GM19324 (cell line): ENCODE measurements around the gene NOL6.
"Not testable (repeated sequence)": the region's sequence is repeated elsewhere in the genome, so short reads cannot be mapped to it uniquely, and the experiment has no call there.

Source experiments
- ATAC-seq: cut with Tn5 transposase; IDR thresholded peaks from one replicate; pipeline ENCODE4 v1.9.1; 2021; ENCODE audit warnings: mild to moderate bottlenecking, moderate library complexity; ENCODE audit not compliant: unreplicated experiment, low FRiP score

NOL6 gene

DNA sequence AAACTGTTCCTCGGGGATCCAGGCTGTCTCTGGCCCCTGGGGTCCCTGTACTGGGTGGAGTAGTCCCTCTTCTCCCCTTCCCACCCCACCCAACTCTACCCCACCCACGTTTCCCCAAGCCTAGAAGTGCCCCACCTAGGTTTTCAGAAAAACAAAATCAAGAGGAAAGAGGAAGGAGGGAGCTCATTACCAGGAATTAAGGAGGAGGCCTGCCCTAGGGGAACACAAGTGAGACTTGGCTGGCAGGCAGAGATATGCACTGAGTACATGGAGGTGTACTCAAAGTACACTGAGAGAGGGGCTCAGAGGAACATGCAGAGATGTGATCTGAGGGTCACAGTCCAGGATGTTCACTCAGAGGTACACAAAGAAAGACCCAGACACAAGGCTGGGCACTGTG is 36.5 kb downstream of the NOL6 start:
- ATAC-seq, result no peak

- no peak for ATAC-seq
Measured at GRCh38 chr9:33436445-33436844, 37.3 kb downstream of the NOL6 start.

DNA sequence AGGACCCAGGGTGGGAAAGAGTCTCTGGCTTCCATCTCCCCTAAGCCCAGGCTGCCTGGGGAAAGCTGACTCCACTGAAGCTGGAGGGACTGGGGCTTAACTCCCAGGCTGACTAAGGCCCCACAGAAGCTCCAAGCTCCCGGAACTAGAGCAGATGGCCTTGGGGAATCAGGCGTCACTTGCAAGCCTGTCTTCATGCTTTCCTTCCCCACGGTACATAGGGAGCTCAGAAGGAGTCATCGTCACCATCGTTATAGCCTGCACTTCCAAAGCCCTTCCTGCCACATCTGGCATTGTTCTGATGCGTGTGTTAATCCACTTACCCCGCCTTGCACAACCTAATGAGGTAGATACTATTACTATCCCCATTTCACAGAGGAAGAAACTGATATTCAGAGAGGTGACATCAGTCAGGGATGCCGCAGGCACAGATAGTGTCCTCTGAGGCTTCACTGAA is 37.9 kb downstream of the NOL6 start:
- no peak for ATAC-seq

GRCh38 chr9:33434317-33435105 is 39.2 kb downstream of the NOL6 start:
- ATAC-seq, result no peak

DNA sequence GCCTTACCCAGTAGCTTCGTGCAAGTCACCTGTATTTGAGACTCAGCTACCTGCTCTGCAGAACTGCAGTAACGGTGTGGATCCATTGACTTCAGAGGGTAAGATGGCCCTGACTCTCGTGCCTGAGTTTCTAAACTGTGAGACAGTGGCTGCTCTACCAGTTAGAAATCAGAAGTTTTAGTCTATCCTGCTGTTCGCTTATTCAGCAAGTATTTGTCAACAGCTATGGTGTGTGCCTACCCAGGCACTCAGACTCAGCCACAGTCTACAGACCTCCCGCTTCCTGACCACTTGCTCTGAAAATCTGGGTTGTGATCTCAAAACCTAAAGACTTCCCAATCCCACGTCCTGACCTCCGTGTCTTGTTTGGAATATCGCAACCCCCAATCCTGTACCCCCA is 39.9 kb downstream of the NOL6 start:
- no peak for ATAC-seq

DNA sequence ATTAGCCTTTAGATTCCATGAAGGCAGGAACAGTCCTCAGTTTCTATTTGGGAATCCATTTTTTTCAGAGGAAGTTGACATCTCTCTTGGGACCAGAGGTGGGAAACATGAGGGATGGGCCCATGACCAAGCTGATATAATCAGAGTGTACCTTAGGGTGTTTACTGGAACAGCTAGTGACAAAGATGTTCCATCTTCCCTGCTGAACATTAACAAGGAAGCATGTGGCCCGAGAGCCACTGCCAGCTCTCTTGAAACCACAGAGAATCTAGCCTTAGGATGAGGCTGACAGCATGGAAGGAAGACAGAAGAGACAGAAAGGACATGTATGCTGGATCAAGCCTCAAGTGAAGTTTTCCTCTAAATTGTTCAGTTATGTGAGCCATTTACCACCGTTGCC is 42.3 kb downstream of the NOL6 start:
- no peak for ATAC-seq

- ATAC-seq, result no peak
Measured at GRCh38 chr9:33430942-33431341, 42.8 kb downstream of the NOL6 start.

- ATAC-seq, result no peak
Measured at GRCh38 chr9:33429256-33429985, 44.3 kb downstream of the NOL6 start.

GRCh38 chr9:33426843-33427293 is 46.9 kb downstream of the NOL6 start:
- no peak for ATAC-seq

- no peak for ATAC-seq
Measured at GRCh38 chr9:33425128-33425533, 48.6 kb downstream of the NOL6 start.

DNA sequence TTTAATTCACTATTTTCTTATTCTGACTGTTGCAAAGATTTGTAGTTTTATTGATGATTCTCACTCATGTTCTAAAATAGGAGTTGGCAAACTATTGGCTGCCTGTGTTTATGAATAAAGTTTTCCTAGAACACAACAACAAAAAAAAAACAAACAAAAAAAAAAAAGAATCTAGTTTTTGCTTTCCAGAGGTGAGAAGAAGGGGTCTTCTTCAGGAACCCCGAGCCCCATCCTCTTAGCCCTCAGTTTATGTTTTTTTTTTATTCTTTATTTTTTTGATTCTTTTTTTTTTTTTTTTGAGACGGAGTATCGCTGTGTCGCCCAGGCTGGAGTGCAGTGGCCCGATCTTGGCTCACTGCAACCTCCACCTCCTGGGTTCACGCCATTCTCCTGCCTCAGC is 49.2 kb downstream of the NOL6 start:
- not testable (repeated sequence) for ATAC-seq

DNA sequence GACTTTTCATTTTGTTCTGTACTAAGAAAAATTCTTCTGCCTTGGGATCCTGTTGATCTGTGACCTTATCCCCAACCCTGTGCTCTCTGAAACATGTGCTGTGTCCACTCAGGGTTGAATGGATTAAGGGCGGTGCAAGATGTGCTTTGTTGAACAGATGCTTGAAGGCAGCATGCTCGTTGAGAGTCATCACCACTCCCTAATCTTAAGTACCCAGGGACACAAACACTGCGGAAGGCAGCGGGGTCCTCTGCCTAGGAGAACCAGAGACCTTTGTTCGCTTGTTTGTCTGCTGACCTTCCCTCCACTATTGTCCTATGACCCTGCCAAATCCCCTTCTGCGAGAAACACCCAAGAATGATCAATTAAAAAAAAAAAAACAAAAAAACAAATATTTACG is 49.7 kb downstream of the NOL6 start:
- not testable (repeated sequence) for ATAC-seq

DNA sequence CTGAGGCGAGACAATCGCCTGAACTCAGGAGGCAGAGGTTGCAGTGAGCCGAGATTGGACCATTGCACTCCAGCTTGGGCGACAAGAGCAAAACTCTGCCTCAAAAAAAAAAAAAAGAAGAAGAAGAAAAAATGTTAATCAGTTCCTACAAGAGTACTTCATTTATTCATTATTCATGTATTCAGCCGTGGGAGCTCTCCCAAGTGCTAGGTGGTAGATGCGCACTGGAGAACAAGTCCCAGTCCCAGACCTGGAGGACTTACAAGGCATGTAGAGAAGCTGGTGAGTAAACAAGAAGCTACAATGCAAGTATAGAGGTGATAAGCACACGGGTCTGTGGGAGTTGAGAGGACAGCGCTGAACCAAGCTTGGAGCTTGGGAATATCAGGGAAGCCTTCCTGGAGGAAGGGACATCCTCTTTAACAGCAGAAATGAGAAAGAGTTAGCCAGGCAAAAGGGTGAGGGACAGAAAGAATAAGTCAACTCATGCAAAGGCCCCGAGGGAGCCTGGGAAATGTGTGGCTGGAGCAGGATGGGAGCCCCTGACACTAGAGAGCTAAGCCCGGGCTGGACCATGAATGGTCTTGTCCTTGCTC is 53.9 kb downstream of the NOL6 start:
- ATAC-seq, result no peak

- no peak for ATAC-seq
Measured at GRCh38 chr9:33418090-33418489, 55.6 kb downstream of the NOL6 start.

- ATAC-seq, result no peak
Measured at GRCh38 chr9:33416996-33417395, 56.7 kb downstream of the NOL6 start.

GRCh38 chr9:33415501-33416038 is 58.2 kb downstream of the NOL6 start:
- peak; percentile 63 for ATAC-seq

DNA sequence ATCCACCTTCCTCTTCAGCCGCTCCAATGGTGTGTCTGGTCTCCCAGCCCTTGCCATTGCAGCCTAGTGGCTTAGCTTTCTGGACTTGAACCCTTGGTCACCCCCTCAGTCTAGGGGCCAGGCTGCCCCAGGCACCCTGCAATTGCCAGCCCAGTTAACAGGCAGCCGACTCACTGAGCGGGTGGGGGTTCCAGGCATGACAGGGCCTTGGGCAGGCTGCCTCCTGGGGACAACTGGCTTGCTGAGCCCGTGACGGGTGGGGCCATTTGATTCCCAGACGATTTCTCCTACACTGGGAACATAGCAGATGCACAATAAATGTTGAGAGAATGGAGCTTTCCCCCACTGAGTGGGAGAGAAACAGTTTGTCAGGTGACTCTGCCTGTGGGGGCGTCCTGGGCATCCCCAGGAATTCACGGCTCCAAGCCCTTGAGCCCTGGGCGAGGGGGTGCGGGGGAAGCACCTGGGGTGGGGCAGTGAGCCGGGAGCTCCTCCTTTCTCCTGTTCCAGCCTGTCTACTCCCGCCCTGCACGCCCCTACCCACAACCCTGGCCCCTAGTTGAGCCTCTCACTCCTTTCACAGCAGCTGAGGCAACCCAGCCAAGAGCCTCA is 58.7 kb downstream of the NOL6 start:
- no peak for ATAC-seq

DNA sequence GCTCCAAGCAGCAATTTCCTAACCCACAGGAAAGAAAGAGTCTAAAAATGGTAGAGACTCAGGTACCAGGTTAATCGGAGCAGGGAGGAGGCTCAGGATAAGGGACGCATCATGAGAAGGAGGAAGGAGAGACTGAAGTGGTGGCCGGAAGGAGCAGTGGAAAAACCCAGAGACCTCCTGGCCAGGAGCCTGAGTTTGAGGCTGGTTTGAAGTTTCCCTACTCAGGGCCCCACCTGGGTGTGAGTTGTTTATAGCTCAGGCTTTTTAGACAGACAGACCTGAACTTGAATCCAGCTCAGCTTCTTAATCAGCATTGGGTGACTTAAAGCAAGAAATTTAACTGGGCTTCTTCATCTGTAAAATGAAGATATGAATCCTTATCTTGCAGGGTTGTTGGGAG is 59.5 kb downstream of the NOL6 start:
- no peak for ATAC-seq
